Panc1 (cell line): ENCODE results near the gene CSNK2A2. TPM values are rescaled to one million over a fixed set of nuclear protein-coding genes. Genes with fewer than 3 reads are reported as not detected.

ENCODE experiments used
- ATAC-seq: fragments of 200-7000 bp; cut with Tn5 transposase; 2 replicates; pipeline ENCODE4 v1.9.1; 2020; ENCODE audit warnings: mild to moderate bottlenecking, moderate library complexity
- BruUV-seq: library from RNA; stranded (reverse); fragments of 400-500 nt; replicated peaks from 2 replicates; lab custom pipeline; 2021; lab: Mats Ljungman, UMichigan
- CTCF ChIA-PET: fragments of 300-600 bp; sonication (Branson Sonifier 250); formaldehyde crosslinking; loops from one replicate; lab custom pipeline; 2022; ENCODE audit warnings: antibody characterized with exemption; lab: Charles Lee
- POLR2A ChIA-PET: fragments of 300-600 bp; sonication (Branson Sonifier 250); formaldehyde crosslinking; loops from one replicate; lab custom pipeline; 2022; ENCODE audit warnings: antibody characterized with exemption; lab: Charles Lee
- DNase-seq: peaks from one replicate; pipeline ENCODE4 v3.0.0-alpha.2; 2010; ENCODE audit warnings: low read depth, low spot score
- H3K27ac ChIP-seq: 2 replicates; pipeline ENCODE4 v1.5.1; 2011; ENCODE audit warnings: mild to moderate bottlenecking, low read length, inconsistent platforms
- H3K27me3 ChIP-seq: fragments of 200-500 bp; sonication (Bioruptor generic); 2 replicates; pipeline ENCODE4 v1.6.0; 2014; ENCODE audit warnings: low read length, inconsistent platforms; ENCODE audit not compliant: control insufficient read depth, insufficient read depth
- H3K36me3 ChIP-seq: fragments of 200-500 bp; sonication (Bioruptor generic); 2 replicates; pipeline ENCODE4 v1.5.1; 2014; ENCODE audit warnings: inconsistent platforms, mild to moderate bottlenecking, low read length, moderate library complexity; ENCODE audit not compliant: control insufficient read depth, insufficient read depth
- H3K4me1 ChIP-seq: 2 replicates; pipeline ENCODE4 v1.5.1; 2011; ENCODE audit warnings: inconsistent platforms, mild to moderate bottlenecking, low read length, moderate library complexity; ENCODE audit not compliant: control insufficient read depth, insufficient read depth
- H3K4me3 ChIP-seq, 2 experiments: 2 replicates each; pipeline ENCODE4 v1.5.1; 2011 to 2012; ENCODE audit warnings: low read depth in 2 of 2, low read length in 2 of 2, mild to moderate bottlenecking in 2 of 2, inconsistent platforms in 1 of 2, moderate library complexity in 1 of 2
- H3K9me3 ChIP-seq: fragments of 200-500 bp; sonication (Bioruptor generic); 2 replicates; pipeline ENCODE4 v1.5.1; 2014; ENCODE audit warnings: low read depth, mild to moderate bottlenecking, inconsistent platforms, low read length, moderate library complexity; ENCODE audit not compliant: control insufficient read depth, insufficient read depth
- CTCF ChIP-seq: fragments of 450-650 bp; IDR thresholded peaks from 2 replicates; pipeline ENCODE4 v1.5.1; 2017; ENCODE audit warnings: mild to moderate bottlenecking
- POLR2AphosphoS5 ChIP-seq: IDR thresholded peaks from 2 replicates; pipeline ENCODE4 v1.6.1; 2012; ENCODE audit warnings: mild to moderate bottlenecking, low read depth, low read length, moderate library complexity
- SIN3A ChIP-seq: IDR thresholded peaks from 2 replicates; pipeline ENCODE4 v1.6.1; 2012; ENCODE audit warnings: low read depth, mild to moderate bottlenecking, low read length, moderate library complexity, borderline replicate concordance; ENCODE audit not compliant: insufficient read depth
- TCF7L2 ChIP-seq: IDR thresholded peaks from 2 replicates; pipeline ENCODE4 v1.6.1; 2011; ENCODE audit warnings: mild to moderate bottlenecking, low read depth, low read length, inconsistent platforms
- in situ Hi-C: cut with HindIII; loops from 2 replicates; pipeline ENCODE4 v1.10.0; 2016; ENCODE audit warnings: low sequenced_read_pairs, low pct_unique_long_range_greater_than_20kb
- intact Hi-C: fragments of 100-400 bp; cut with micrococcal nuclease; formaldehyde crosslinking; loops from one replicate; pipeline ENCODE4 v1.10.0; 2022; ENCODE audit not compliant: unreplicated experiment
- total RNA-seq: library from RNA; stranded (reverse); gene quantifications from one replicate; pipeline ENCODE4 v1.2.1, GENCODE V29; 2021; ENCODE audit not compliant: unreplicated experiment
- TF ChIP-seq, protein P1 (sequence below), 2 experiments: IDR thresholded peaks; 2 replicates each; pipeline ENCODE4 v1.6.1; 2011 to 2012; ENCODE audit warnings: low read depth in 2 of 2, control low read depth in 1 of 2, low read length in 1 of 2, mild to moderate bottlenecking in 1 of 2, moderate library complexity in 1 of 2; ENCODE audit not compliant: insufficient read depth in 1 of 2

The CSNK2A2 gene
- total RNA-seq, 1 experiment from 2014 or later = 60.9 TPM

GRCh38 chr16:58121132-58121531, 76.8 kb downstream of the CSNK2A2 start:
- Histone ChIP-seq H3K36me3 (no peaks in the 10 kb centered on the region; the same call in 1 of the 2 replicates), H3K27me3 (no peaks in the 10 kb centered on the region), H3K27ac (no peak overlapping the region), H3K4me3 (no peak overlapping the region), H3K4me1 (no peaks in the 10 kb centered on the region), H3K9me3 (no peaks in the 10 kb centered on the region)
- TF ChIP-seq CTCF = no peak
- no peak for TF ChIP-seq SIN3A
- TF ChIP-seq TCF7L2 = no peak
- TF ChIP-seq POLR2AphosphoS5 = no peak
- TF ChIP-seq, protein P1, sequence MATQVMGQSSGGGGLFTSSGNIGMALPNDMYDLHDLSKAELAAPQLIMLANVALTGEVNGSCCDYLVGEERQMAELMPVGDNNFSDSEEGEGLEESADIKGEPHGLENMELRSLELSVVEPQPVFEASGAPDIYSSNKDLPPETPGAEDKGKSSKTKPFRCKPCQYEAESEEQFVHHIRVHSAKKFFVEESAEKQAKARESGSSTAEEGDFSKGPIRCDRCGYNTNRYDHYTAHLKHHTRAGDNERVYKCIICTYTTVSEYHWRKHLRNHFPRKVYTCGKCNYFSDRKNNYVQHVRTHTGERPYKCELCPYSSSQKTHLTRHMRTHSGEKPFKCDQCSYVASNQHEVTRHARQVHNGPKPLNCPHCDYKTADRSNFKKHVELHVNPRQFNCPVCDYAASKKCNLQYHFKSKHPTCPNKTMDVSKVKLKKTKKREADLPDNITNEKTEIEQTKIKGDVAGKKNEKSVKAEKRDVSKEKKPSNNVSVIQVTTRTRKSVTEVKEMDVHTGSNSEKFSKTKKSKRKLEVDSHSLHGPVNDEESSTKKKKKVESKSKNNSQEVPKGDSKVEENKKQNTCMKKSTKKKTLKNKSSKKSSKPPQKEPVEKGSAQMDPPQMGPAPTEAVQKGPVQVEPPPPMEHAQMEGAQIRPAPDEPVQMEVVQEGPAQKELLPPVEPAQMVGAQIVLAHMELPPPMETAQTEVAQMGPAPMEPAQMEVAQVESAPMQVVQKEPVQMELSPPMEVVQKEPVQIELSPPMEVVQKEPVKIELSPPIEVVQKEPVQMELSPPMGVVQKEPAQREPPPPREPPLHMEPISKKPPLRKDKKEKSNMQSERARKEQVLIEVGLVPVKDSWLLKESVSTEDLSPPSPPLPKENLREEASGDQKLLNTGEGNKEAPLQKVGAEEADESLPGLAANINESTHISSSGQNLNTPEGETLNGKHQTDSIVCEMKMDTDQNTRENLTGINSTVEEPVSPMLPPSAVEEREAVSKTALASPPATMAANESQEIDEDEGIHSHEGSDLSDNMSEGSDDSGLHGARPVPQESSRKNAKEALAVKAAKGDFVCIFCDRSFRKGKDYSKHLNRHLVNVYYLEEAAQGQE (IDR thresholded peaks at IDR 0.05; ENCODE audit: insufficient read depth in 1 of 2, low read depth in 2 of 2, low read length in 1 of 2) = no peak
- BruUV-seq = no TSS peak
- no peak for DNase-seq
- POLR2A ChIA-PET = no interaction called here
- intact Hi-C loops (no loop called here), in situ Hi-C loops (loop anchor here (25.0 kb wide), 1 partner anchor 109 kb away; the partner anchor contains the start of genes USB1 and ZNF319)
- CTCF ChIA-PET = no interaction called here
- ATAC-seq = no peak

- ATAC-seq (no peak), DNase-seq (no peak)
- Histone ChIP-seq H3K4me3 (no peak overlapping the region), H3K9me3 (no peaks in the 10 kb centered on the region), H3K4me1 (no peaks in the 10 kb centered on the region), H3K36me3 (no peaks in the 10 kb centered on the region; the same call in 1 of the 2 replicates), H3K27ac (no peak overlapping the region), H3K27me3 (no peaks in the 10 kb centered on the region)
- ChIA-PET CTCF (no interaction called here), POLR2A (no interaction called here)
- no peak for TF ChIP-seq POLR2AphosphoS5
- TF ChIP-seq TCF7L2 = no peak
- TF ChIP-seq, protein P1 (IDR thresholded peaks at IDR 0.05; ENCODE audit: insufficient read depth in 1 of 2, low read depth in 2 of 2, low read length in 1 of 2) = no peak
- no peak for TF ChIP-seq SIN3A
- TF ChIP-seq CTCF = no peak
- in situ Hi-C loops = loop anchor here (25.0 kb wide), 1 partner anchor 108 kb away; the partner anchor contains the start of genes USB1 and ZNF319
- no TSS peak for BruUV-seq
- intact Hi-C loops = no loop called here
Measured at GRCh38 chr16:58120234-58120633, 77.7 kb downstream of the CSNK2A2 start.
